Hindlimb muscle (tissue), 1 donor: ENCODE data around the gene GNAI3. TPM values are rescaled to one million over a fixed set of nuclear protein-coding genes. Genes with fewer than 3 reads are reported as not detected.

Experiments used
- DNase-seq: peaks from one replicate; pipeline ENCODE4 v3.0.0-alpha.2; 2013
- polyA plus RNA-seq: library from polyadenylated mRNA; unstranded; fragments of 120-200 nt; gene quantifications from one replicate; pipeline ENCODE4 v1.2.1, GENCODE V29; 2013; ENCODE audit not compliant: insufficient read length

The GNAI3 gene
- polyA plus RNA-seq, 1 donor, result 6.4 TPM

GRCh38 chr1:109546311-109547109 lies 1.9 kb upstream of the GNAI3 start:
- DNase-seq, result peak; percentile 91

GRCh38 chr1:109547463-109548320 lies 723 bp upstream of the GNAI3 start:
- peak; percentile 51 for DNase-seq

- no peak for DNase-seq
Measured at GRCh38 chr1:109556563-109556962, 8.1 kb downstream of the GNAI3 start.

GRCh38 chr1:109557520-109557919 lies 9.1 kb downstream of the GNAI3 start:
- DNase-seq, result no peak

- DNase-seq, result no peak
Measured at GRCh38 chr1:109559995-109560394, 11.6 kb downstream of the GNAI3 start.

- DNase-seq, result no peak
Measured at GRCh38 chr1:109564194-109564878, 15.9 kb downstream of the GNAI3 start.

- no peak for DNase-seq
Measured at GRCh38 chr1:109565241-109565640, 16.8 kb downstream of the GNAI3 start.

GRCh38 chr1:109566982-109567381 lies 18.6 kb downstream of the GNAI3 start:
- DNase-seq, result no peak

- DNase-seq, result no peak
Measured at GRCh38 chr1:109567877-109568672, 19.7 kb downstream of the GNAI3 start.

GRCh38 chr1:109569323-109569722 lies 20.9 kb downstream of the GNAI3 start:
- DNase-seq, result no peak

GRCh38 chr1:109570414-109570813 lies 22.0 kb downstream of the GNAI3 start:
- DNase-seq, result no peak

- no peak for DNase-seq
Measured at GRCh38 chr1:109573785-109574184, 25.4 kb downstream of the GNAI3 start.

- no peak for DNase-seq
Measured at GRCh38 chr1:109578947-109579443, 30.6 kb downstream of the GNAI3 start.

GRCh38 chr1:109579491-109579890 lies 31.1 kb downstream of the GNAI3 start:
- DNase-seq, result peak; percentile 14

GRCh38 chr1:109582021-109582420 lies 33.6 kb downstream of the GNAI3 start:
- no peak for DNase-seq

- DNase-seq, result no peak
Measured at GRCh38 chr1:109584766-109585165, 36.4 kb downstream of the GNAI3 start.

- DNase-seq, result no peak
Measured at GRCh38 chr1:109586055-109586454, 37.6 kb downstream of the GNAI3 start.

GRCh38 chr1:109589177-109589576 lies 40.8 kb downstream of the GNAI3 start:
- DNase-seq, result no peak

GRCh38 chr1:109589679-109590078 lies 41.3 kb downstream of the GNAI3 start:
- no peak for DNase-seq

- no peak for DNase-seq
Measured at GRCh38 chr1:109592916-109593315, 44.5 kb downstream of the GNAI3 start.

- DNase-seq, result no peak
Measured at GRCh38 chr1:109595531-109595930, 47.1 kb downstream of the GNAI3 start.

- no peak for DNase-seq
Measured at GRCh38 chr1:109598156-109598555, 49.7 kb downstream of the GNAI3 start.
